ENCODE measurements around the gene ITGAL. TPM values are rescaled to one million over a fixed set of nuclear protein-coding genes. Genes with fewer than 3 reads are reported as not detected.
"Not testable (repeated sequence)": the region's sequence is repeated elsewhere in the genome, so short reads cannot be mapped to it uniquely, and the experiment has no call there.

The ITGAL gene
- total and polyA plus RNA-seq, 3 donors from 2014 or later: 2.8 to 6.7 (median 5.0) TPM

GRCh38 chr16:30445408-30446202 is 26.9 kb upstream of the ITGAL start, which contains the start of gene SEPHS2:
Gene SEPHS2, minus strand, starts transcription at chr16:30445874. Its CDS starts 147 bp downstream, at chr16:30445727.
- WGBS, 2 donors: 0 to 1% methylated on average over 21 to 51 of the region's 59 CpGs
- H3K4me1 ChIP-seq: no peaks in the 10 kb centered on the region
- no peaks in the 10 kb centered on the region for H3K27me3 ChIP-seq
- TF ChIP-seq POLR2A (IDR thresholded peaks at IDR 0.05) (peak; percentile 75), CTCF (IDR thresholded peaks at IDR 0.05) (no peak)
- H3K27ac ChIP-seq: peak within 1 kb of the TSS; percentile 73 to 80
- H3K36me3 ChIP-seq (ENCODE audit: low read depth, missing control alignments): no peaks in the 10 kb centered on the region
- H3K4me3 ChIP-seq: peak within 1 kb of the TSS; percentile 59 to 87
- DNase-seq: peak; percentile 100
- no peaks in the 10 kb centered on the region for H3K9me3 ChIP-seq
- intact Hi-C loops (cut with DNase I; ENCODE audit: low total_unique reads): no loop called here

- H3K9me3 ChIP-seq: no peaks in the 10 kb centered on the region
- whole genome bisulfite sequencing, 2 donors: 38 to 64% methylated on average over 10 of the region's 10 CpGs
- H3K4me3 ChIP-seq: peak overlapping the region; percentile 59 to 87
- peak overlapping the region in 1 of 2 donors; percentile 73 for H3K27ac ChIP-seq
- no peak for DNase-seq
- TF ChIP-seq POLR2A (IDR thresholded peaks at IDR 0.05): no peak
- no peaks in the 10 kb centered on the region for H3K4me1 ChIP-seq
- no peaks in the 10 kb centered on the region for H3K36me3 ChIP-seq (ENCODE audit: low read depth, missing control alignments)
- intact Hi-C loops (cut with DNase I; ENCODE audit: low total_unique reads): no loop called here
- H3K27me3 ChIP-seq: no peaks in the 10 kb centered on the region
Observed at GRCh38 chr16:30446203-30446595, 26.3 kb upstream of the ITGAL start.

DNA sequence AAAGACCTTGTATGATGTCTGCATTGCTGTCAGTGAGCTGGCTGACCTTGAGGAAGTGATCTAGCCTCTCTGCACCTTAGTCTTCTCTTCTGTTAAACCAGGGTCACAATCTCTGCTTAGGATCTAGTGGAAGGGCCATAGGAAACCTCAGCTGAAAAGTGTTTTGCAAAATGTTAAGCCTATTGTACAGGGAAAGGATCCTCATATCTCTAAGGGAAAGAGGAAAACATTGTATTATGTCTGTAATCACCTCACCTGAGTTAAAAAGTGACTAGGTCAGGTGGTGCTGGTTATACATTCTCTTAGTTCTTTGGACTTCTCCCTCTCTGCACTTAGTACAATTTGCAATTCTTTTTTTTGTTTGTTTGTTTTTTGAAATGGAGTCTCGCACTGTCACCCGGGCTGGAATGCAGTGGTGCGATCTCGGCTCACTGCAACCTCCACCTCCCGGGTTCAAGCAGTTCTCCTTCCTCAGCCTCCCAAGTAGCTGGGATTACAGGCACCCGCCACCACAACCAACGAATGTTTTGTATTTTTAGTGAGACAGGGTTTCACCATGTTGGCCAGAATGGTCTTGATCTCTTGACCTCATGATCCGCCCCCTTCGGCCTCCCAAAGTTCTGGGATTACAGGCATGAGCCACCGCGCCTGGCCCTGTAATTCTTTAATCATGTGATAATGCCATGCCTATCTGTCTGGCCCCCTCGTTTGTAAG is 24.9 kb upstream of the ITGAL start:
- Histone ChIP-seq H3K27ac (no peak overlapping the region), H3K4me1 (no peaks in the 10 kb centered on the region), H3K9me3 (no peaks in the 10 kb centered on the region), H3K36me3 (ENCODE audit: low read depth, missing control alignments) (no peaks in the 10 kb centered on the region), H3K27me3 (no peaks in the 10 kb centered on the region), H3K4me3 (no peak overlapping the region)
- TF ChIP-seq POLR2A (IDR thresholded peaks at IDR 0.05) (no peak), CTCF (IDR thresholded peaks at IDR 0.05) (no peak)
- DNase-seq: no peak
- intact Hi-C loops (cut with DNase I; ENCODE audit: low total_unique reads): no loop called here
- WGBS, 2 donors: 84 to 87% methylated on average over 12 of the region's 12 CpGs

GRCh38 chr16:30449116-30449435 is 23.5 kb upstream of the ITGAL start:
- 74 to 81% methylated on average over 3 of the region's 3 CpGs for WGBS, 2 donors
- no peak for DNase-seq
- intact Hi-C loops (cut with DNase I; ENCODE audit: low total_unique reads): no loop called here
- TF ChIP-seq CTCF (IDR thresholded peaks at IDR 0.05): no peak
- TF ChIP-seq POLR2A (IDR thresholded peaks at IDR 0.05): no peak
- no peaks in the 10 kb centered on the region for H3K4me1 ChIP-seq
- H3K9me3 ChIP-seq: no peaks in the 10 kb centered on the region
- H3K4me3 ChIP-seq: no peak overlapping the region
- H3K36me3 ChIP-seq (ENCODE audit: low read depth, missing control alignments): no peaks in the 10 kb centered on the region
- no peaks in the 10 kb centered on the region for H3K27me3 ChIP-seq
- H3K27ac ChIP-seq: no peak overlapping the region

DNA sequence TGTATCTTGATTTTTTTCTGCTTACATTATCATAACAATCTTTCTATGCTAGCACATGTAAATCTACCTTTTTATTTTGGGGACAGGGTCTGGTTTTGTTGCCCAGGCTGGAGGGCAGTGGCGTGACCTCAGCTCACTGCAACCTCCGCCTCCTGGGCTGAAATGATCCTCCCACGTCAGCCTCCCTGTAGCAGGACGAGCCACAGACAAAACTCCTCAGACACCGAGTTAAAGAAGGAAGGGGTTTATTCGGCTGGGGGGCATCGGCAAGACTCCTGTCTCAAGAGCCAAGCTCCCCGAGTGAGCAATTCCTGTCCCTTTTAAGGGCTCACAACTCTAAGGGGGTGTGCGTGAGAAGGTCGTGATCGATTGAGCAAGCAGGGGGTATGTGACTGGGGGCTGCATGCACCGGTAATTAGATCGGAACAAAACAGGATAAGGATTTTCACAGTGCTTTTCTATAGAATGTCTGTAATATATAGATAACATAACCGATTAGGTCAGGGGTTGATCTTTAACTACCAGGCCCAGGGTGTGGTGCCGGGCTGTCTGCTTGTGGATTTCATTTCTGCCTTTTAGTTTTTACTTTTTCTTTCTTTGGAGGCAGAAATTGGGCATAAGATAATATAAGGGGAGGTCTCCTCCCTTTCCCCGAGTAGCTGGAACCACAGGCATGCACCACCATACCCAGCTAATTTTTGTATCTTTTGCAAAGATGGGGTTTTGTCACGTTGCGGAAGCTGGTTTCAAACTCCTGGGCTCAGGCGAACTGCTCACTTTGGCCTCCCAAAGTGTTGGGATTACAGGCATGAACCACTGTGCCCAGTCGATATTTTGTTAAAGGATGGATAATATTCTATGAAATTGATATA is 19.6 kb upstream of the ITGAL start:
- 70 to 76% methylated on average over 19 to 20 of the region's 20 CpGs for WGBS, 2 donors
- H3K4me3 ChIP-seq; H3K9me3 ChIP-seq; H3K27ac ChIP-seq; H3K27me3 ChIP-seq; intact Hi-C loops (cut with DNase I; ENCODE audit: low total_unique reads); H3K4me1 ChIP-seq; H3K36me3 ChIP-seq (ENCODE audit: low read depth, missing control alignments); DNase-seq: not testable (repeated sequence)

Measured in testis (tissue), 3 donors.